Stimulated activated CD8-positive, alpha-beta memory T cell treated with anti-CD3 and anti-CD28 coated beads, Interleukin-15, amount 100 ng/mL, for 48 hours (primary cell): ENCODE data around the gene SCN1A.
"Not testable (repeated sequence)": the region's sequence is repeated elsewhere in the genome, so short reads cannot be mapped to it uniquely, and the experiment has no call there.

Source experiments
- DNase-seq, 2 donors: peaks; one replicate each; pipeline ENCODE4 v3.0.0-alpha.2; 2020; ENCODE audit warnings: low read depth in 2 of 2

SCN1A gene

GRCh38 chr2:166127217-166128155 is at the start of gene SCN1A:
SCN1A (minus strand) TSS chr2:166128020; CDS start chr2:166073621, 54,399 bp downstream.
- DNase-seq: no peak

GRCh38 chr2:166173263-166173662 is 45.4 kb upstream of the SCN1A start:
- DNase-seq: no peak

DNA sequence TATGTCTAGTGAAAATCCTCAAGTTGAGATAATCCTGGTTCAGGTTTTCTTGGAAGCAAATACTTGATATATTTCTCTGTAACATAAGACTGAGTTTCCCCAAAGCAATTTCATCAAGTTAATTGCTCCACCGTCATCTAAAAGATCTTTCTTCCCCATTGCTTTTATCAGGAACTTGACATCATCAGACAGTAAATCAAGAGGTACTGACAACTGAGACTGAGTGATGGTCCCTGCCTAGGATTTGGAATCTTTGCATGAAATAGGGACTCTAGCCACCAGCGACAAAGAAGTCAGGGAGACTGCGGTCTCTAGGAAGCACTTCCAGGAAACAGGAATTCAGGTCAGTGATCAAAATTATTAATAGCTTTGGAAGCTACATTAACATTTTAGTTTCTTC is 43.4 kb upstream of the SCN1A start:
- no peak for DNase-seq

DNA sequence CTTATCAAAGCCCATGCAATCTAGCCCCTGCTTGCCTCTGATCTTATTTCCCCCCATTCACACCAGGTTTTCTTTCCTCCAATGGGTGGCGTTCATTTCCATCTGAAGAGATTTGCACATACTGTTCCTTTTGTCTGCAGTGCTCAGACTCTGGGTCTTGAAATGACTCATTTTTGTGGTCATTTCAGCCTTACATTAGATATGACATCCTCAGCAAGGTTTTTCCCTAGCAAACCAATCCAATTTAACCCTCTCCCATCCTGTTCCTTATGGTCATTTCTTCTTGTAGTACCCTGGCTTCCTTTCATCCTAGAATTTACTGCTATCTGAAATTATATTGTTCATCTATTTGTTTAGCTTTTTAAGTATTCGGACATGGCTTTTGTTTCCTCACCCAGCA is 42.5 kb upstream of the SCN1A start:
- DNase-seq: no peak

- no peak for DNase-seq
These were observed 39.6 kb upstream of the SCN1A start for GRCh38 chr2:166167449-166167848.

- no peak for DNase-seq
These were observed 36.0 kb upstream of the SCN1A start for GRCh38 chr2:166163775-166164174.

- DNase-seq: no peak
These were observed 30.7 kb upstream of the SCN1A start for GRCh38 chr2:166158546-166158945.

GRCh38 chr2:166157578-166157977 is 29.8 kb upstream of the SCN1A start:
- no peak for DNase-seq

GRCh38 chr2:166156985-166157490 is 29.2 kb upstream of the SCN1A start:
- no peak for DNase-seq

GRCh38 chr2:166155589-166155988 is 27.8 kb upstream of the SCN1A start:
- no peak for DNase-seq

DNA sequence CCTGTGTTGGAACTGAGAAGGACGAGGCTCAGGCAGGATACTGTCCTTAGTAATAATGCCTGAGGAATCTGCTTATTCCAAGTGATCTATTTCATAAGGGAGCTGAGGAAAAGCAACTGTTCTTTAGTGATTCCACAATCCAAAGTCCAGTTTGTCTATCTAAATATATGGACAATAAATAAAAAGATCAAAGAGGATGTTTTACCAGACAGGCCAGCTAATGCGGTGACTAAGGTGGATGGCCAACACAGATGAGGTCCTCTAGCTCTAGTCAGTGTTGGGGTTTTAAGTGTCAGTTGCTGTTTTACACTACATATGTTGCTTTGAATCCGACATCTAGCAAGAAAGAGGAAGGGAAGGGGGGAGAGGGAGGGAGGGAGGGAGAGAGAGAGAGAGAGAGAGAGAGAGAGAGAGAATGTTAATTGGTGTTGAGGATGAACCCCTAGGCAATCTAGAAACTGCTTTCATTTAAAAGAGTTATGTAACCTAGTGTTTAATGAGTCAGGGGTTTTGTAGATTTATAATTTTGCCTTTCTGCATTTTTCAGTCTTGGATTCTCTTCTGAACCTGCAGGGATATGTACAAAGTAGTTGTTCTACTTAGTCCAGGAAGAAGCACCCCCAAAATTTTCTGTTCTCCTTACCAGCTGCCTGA is 27.0 kb upstream of the SCN1A start:
- no peak for DNase-seq

- DNase-seq: no peak
These were observed 24.2 kb upstream of the SCN1A start for GRCh38 chr2:166152064-166152463.

GRCh38 chr2:166148500-166149400 is 20.9 kb upstream of the SCN1A start:
- no peak for DNase-seq

- DNase-seq: no peak
These were observed 20.1 kb upstream of the SCN1A start for GRCh38 chr2:166147883-166148282.

GRCh38 chr2:166144071-166144470 is 16.3 kb upstream of the SCN1A start:
- DNase-seq: no peak

DNA sequence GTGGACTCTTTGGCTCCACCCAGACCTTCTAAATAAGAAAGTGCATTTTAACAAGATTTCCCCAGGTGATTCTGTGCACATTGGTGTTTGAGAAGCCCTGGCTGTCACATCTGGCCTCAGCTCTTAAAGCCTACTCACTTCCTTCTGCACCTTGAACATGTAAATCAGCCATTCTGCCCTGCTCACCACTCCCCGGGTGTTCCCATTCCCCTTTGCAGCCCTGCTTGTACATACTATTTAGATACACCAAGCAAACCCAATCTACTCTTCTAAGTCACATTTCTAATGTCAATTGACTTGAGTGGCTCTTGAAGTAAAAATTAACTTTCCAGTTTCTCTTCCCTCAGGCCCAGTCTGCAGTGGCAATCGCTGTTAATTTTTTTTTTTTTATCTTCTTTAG is 13.1 kb upstream of the SCN1A start:
- no peak for DNase-seq

- DNase-seq: no peak
These were observed 12.7 kb upstream of the SCN1A start for GRCh38 chr2:166140475-166140874.

- DNase-seq: not testable (repeated sequence)
These were observed 11.7 kb upstream of the SCN1A start for GRCh38 chr2:166139479-166139878.

DNA sequence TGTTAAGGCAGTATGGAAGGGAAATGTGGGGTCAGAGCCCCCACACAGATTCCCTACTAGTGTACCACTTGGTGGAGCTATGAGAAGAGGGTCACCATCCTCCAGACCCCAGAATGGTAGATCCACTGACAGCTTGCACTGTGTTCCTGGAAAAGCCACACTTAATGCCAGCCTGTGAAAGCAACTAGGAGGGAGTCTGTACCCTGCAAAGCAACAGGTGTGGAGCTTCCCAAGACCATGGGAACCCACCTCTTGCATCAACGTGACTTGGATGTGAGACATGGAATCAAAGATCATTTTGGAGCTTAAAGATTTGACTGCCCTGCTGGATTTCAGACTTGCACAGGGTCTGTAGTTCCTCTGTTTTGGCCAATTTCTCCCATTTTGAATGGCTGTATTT is 10.8 kb upstream of the SCN1A start:
- DNase-seq: no peak

DNA sequence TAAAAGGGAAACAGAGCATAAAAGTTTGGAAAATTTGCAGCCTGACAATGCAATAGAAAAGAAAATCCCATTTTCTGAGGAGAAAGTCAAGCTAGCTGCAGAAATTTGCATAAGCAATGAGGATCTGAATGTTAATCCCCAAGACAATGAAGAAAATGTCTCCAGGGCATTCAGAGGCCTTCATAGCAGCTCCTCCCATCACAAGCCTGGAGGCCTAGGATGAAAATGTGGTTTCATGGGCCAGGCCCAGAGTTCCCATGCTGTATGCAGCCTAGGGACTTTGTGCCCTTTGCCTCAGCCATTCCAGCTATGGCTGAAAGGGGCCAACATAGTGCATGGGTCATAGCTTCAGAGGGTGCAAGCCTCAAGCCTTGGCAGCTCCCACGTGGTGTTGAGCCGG is 10.3 kb upstream of the SCN1A start:
- DNase-seq: no peak

DNA sequence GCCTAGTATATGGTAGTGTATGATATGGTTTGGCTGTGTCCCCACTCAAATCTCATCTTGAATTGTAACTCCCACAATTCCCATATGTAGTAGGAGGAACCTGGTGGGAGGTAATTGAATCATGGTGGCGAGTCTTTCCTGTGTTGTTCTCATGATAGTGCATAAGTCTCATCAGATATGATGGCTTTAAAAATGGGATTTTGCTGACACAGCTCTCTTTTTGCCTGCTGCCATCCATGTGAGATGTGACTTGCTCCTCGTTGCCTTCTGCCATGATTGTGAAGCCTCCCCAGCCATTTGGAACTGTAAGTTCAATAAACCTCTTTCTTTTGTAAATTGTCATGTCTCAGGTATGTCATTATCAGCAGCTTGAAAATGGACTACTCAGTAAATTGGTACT is 9.5 kb upstream of the SCN1A start:
- no peak for DNase-seq

- DNase-seq: no peak
These were observed 8.0 kb upstream of the SCN1A start for GRCh38 chr2:166135849-166136258.
